GM18909 (cell line): Measurements from ENCODE around the gene PTCRA.
"Not testable (repeated sequence)": the region's sequence is repeated elsewhere in the genome, so short reads cannot be mapped to it uniquely, and the experiment has no call there.

Experiments
- ATAC-seq: cut with Tn5 transposase; IDR thresholded peaks from one replicate; pipeline ENCODE4 v1.9.1; 2021; ENCODE audit warnings: mild to moderate bottlenecking; ENCODE audit not compliant: unreplicated experiment, poor library complexity

Gene PTCRA

GRCh38 chr6:42938987-42939809 is 23.3 kb downstream of the PTCRA start:
- ATAC-seq = no peak

- ATAC-seq = no peak
These were observed 23.9 kb downstream of the PTCRA start for GRCh38 chr6:42939810-42940167.

GRCh38 chr6:42940493-42941045 is 24.7 kb downstream of the PTCRA start:
- ATAC-seq = no peak

- ATAC-seq = not testable (repeated sequence)
These were observed 25.5 kb downstream of the PTCRA start for GRCh38 chr6:42941356-42941755.

- ATAC-seq = no peak
These were observed 26.6 kb downstream of the PTCRA start for GRCh38 chr6:42942444-42942843.

GRCh38 chr6:42947950-42948349 is 32.1 kb downstream of the PTCRA start:
- no peak for ATAC-seq

- no peak for ATAC-seq
These were observed 36.5 kb downstream of the PTCRA start for GRCh38 chr6:42952389-42952788.

GRCh38 chr6:42954405-42954804 is 38.6 kb downstream of the PTCRA start:
- not testable (repeated sequence) for ATAC-seq

GRCh38 chr6:42958125-42958524 is 42.3 kb downstream of the PTCRA start:
- no peak for ATAC-seq

- no peak for ATAC-seq
These were observed 44.0 kb downstream of the PTCRA start for GRCh38 chr6:42959917-42960242.

- no peak for ATAC-seq
These were observed 44.6 kb downstream of the PTCRA start, which contains the start of gene GNMT for GRCh38 chr6:42960243-42961019. TSS of gene GNMT (plus strand) at chr6:42960754. CDS start at chr6:42960768, 14 bp downstream.

- no peak for ATAC-seq
These were observed 45.2 kb downstream of the PTCRA start for GRCh38 chr6:42961020-42961470.

GRCh38 chr6:42962096-42962495 is 46.2 kb downstream of the PTCRA start:
- ATAC-seq = no peak

- no peak for ATAC-seq
These were observed 46.8 kb downstream of the PTCRA start for GRCh38 chr6:42962502-42963178.

- ATAC-seq = no peak
These were observed 47.5 kb downstream of the PTCRA start for GRCh38 chr6:42963179-42963854.

- no peak for ATAC-seq
These were observed 48.2 kb downstream of the PTCRA start for GRCh38 chr6:42963855-42964605.

GRCh38 chr6:42966571-42966970 is 50.7 kb downstream of the PTCRA start:
- no peak for ATAC-seq

- ATAC-seq = no peak
These were observed 51.4 kb downstream of the PTCRA start for GRCh38 chr6:42967228-42967627.

GRCh38 chr6:42968126-42968701 is 52.4 kb downstream of the PTCRA start:
- no peak for ATAC-seq
